Stomach (tissue), 9 donors: ENCODE measurements around the gene SERPINI2. TPM values are rescaled to one million over a fixed set of nuclear protein-coding genes. Genes with fewer than 3 reads are reported as not detected.

Experiments
- DNase-seq, 2 donors: peaks; one replicate each; pipeline versions ENCODE4 v3.0.0 to v3.0.0-alpha.2; 2013 to 2019
- H3K27ac ChIP-seq, 5 donors: fragments of 200-600 bp in 4 of 5; sonication (generic) in 4 of 5; one replicate each; pipeline ENCODE4 v1.5.1; 2013 to 2019; ENCODE audit warnings: mild to moderate bottlenecking in 1 of 5, moderate library complexity in 1 of 5
- H3K27me3 ChIP-seq, 3 donors: fragments of 200-600 bp; sonication (generic); one replicate each; pipeline ENCODE4 v1.5.1; 2017 to 2019; ENCODE audit warnings: mixed run types in 1 of 3
- H3K36me3 ChIP-seq, 4 donors: fragments of 200-600 bp; sonication (generic); 1 replicate in 3 of 4; 2 replicates in 1 of 4; pipeline ENCODE4 v1.5.1; 2016 to 2019
- H3K4me1 ChIP-seq, 4 donors: fragments of 200-600 bp; sonication (generic); one replicate each; pipeline ENCODE4 v1.5.1; 2016 to 2019
- H3K4me3 ChIP-seq, 4 donors: fragments of 200-600 bp; sonication (generic) in 3 of 4; one replicate each; pipeline ENCODE4 v1.5.1; 2016 to 2019; ENCODE audit warnings: mild to moderate bottlenecking in 1 of 4
- H3K9me3 ChIP-seq, 4 donors: fragments of 200-600 bp; sonication (generic); one replicate each; pipeline ENCODE4 v1.5.1; 2016 to 2019
- CTCF ChIP-seq, 7 experiments: fragments of 450-650 bp in 4 of 7; fragments of 200-600 bp in 3 of 7; sonication (generic) in 3 of 7; IDR thresholded peaks; one replicate each; pipeline ENCODE4 v1.5.1; 2016 to 2019; ENCODE audit warnings: antibody characterized with exemption in 7 of 7, control low read depth in 2 of 7, mild to moderate bottlenecking in 1 of 7
- EP300 ChIP-seq: sonication (generic); formaldehyde crosslinking; IDR thresholded peaks from one replicate; pipeline ENCODE4 v1.6.1; 2017; ENCODE audit warnings: antibody characterized with exemption
- POLR2A ChIP-seq, 4 donors: fragments of 450-650 bp; IDR thresholded peaks; one replicate each; pipeline ENCODE4 v1.6.1; 2016; ENCODE audit warnings: antibody characterized with exemption in 4 of 4, control low read depth in 2 of 4, mild to moderate bottlenecking in 1 of 4, moderate library complexity in 1 of 4
- POLR2AphosphoS5 ChIP-seq, 3 donors: sonication (generic); formaldehyde crosslinking; IDR thresholded peaks; one replicate each; pipeline ENCODE4 v1.6.1; 2016; ENCODE audit warnings: antibody characterized with exemption in 3 of 3
- WGBS, 5 donors: extraction: QIAGEN DNeasy Blood & Tissue Kit in 3 of 5; methylation state at CpG; one replicate each; pipeline versions ENCODE4 v1.1.5 to v1.1.7; 2013 to 2018; 5-methylcytosine and 5-hydroxymethylcytosine counted together
- intact Hi-C: fragments of 100-400 bp; cut with DNase I; formaldehyde crosslinking; loops from one replicate; pipeline ENCODE4 v1.15.1; 2023; ENCODE audit warnings: low total_unique reads
- polyA plus RNA-seq, 3 donors: library from polyadenylated mRNA; stranded (reverse); fragments of 200-250 nt; gene quantifications; one replicate each; pipeline ENCODE4 v1.2.3, GENCODE V29; 2013
- total RNA-seq, 5 donors: library from RNA; depleted of rRNA; stranded (reverse); fragments of >200 nt; gene quantifications; one replicate each; pipeline versions ENCODE4 v1.1.0 to v1.2.3, GENCODE V29; 2014 to 2016
- donor health status: healthy with polysubstance abuse.
- donor health status: Bipolar disorder and iron deficiency.
- donor health status: healthy.

SERPINI2 gene
- total and polyA plus RNA-seq, 8 donors = 1.1 to 1.3 (median 1.1) TPM; not detected in 5

- no peaks in the 10 kb centered on the region for H3K27me3 ChIP-seq
- no peak for DNase-seq
- 52 to 87% (median 75%) methylated on average over 2 of the region's 2 CpGs for WGBS, 5 donors
- intact Hi-C loops = no loop called here
- no peaks in the 10 kb centered on the region for H3K36me3 ChIP-seq
- no peak for TF ChIP-seq POLR2A (IDR thresholded peaks at IDR 0.05)
- no peak for TF ChIP-seq EP300
- TF ChIP-seq POLR2AphosphoS5 (IDR thresholded peaks at IDR 0.05) = no peak
- TF ChIP-seq CTCF (IDR thresholded peaks at IDR 0.05) = no peak
- no peak overlapping the region for H3K4me3 ChIP-seq
- H3K4me1 ChIP-seq = no peaks in the 10 kb centered on the region
- no peak overlapping the region for H3K27ac ChIP-seq
- no peaks in the 10 kb centered on the region for H3K9me3 ChIP-seq
These were observed 28.6 kb upstream of the SERPINI2 start for GRCh38 chr3:167502401-167502800.

GRCh38 chr3:167501941-167502340, 28.1 kb upstream of the SERPINI2 start:
- TF ChIP-seq POLR2AphosphoS5 (IDR thresholded peaks at IDR 0.05) (no peak), EP300 (no peak), POLR2A (IDR thresholded peaks at IDR 0.05) (no peak), CTCF (IDR thresholded peaks at IDR 0.05) (no peak)
- WGBS, 5 donors = 62 to 83% (median 68%) methylated on average over 3 of the region's 3 CpGs
- H3K36me3 ChIP-seq = no peaks in the 10 kb centered on the region
- H3K27ac ChIP-seq = no peak overlapping the region
- no peaks in the 10 kb centered on the region for H3K27me3 ChIP-seq
- no peak overlapping the region for H3K4me3 ChIP-seq
- H3K9me3 ChIP-seq = no peaks in the 10 kb centered on the region
- intact Hi-C loops = no loop called here
- DNase-seq = no peak
- H3K4me1 ChIP-seq = no peaks in the 10 kb centered on the region

GRCh38 chr3:167497903-167498302, 24.1 kb upstream of the SERPINI2 start:
- intact Hi-C loops = no loop called here
- 87 to 97% (median 91%) methylated on average over 7 of the region's 7 CpGs for WGBS, 5 donors

GRCh38 chr3:167493244-167493643, 19.4 kb upstream of the SERPINI2 start:
- no peak for DNase-seq
- no peaks in the 10 kb centered on the region for H3K27me3 ChIP-seq
- no peak overlapping the region for H3K27ac ChIP-seq
- no peaks in the 10 kb centered on the region for H3K9me3 ChIP-seq
- no peak overlapping the region for H3K4me3 ChIP-seq
- TF ChIP-seq POLR2A (IDR thresholded peaks at IDR 0.05) (no peak), EP300 (no peak)
- WGBS, 5 donors = 51 to 70% (median 59%) methylated on average over 3 of the region's 3 CpGs
- no peaks in the 10 kb centered on the region for H3K4me1 ChIP-seq
- intact Hi-C loops = no loop called here
- H3K36me3 ChIP-seq = no peaks in the 10 kb centered on the region

More at GRCh38 chr3:167497903-167498302, 24.1 kb upstream of the SERPINI2 start:
- Histone ChIP-seq H3K4me3 (no peak overlapping the region), H3K9me3 (no peaks in the 10 kb centered on the region), H3K27me3 (no peaks in the 10 kb centered on the region), H3K36me3 (no peaks in the 10 kb centered on the region), H3K4me1 (no peaks in the 10 kb centered on the region), H3K27ac (no peak overlapping the region)
- DNase-seq = no peak
- TF ChIP-seq EP300 (no peak), POLR2AphosphoS5 (IDR thresholded peaks at IDR 0.05) (no peak), POLR2A (IDR thresholded peaks at IDR 0.05) (no peak), CTCF (IDR thresholded peaks at IDR 0.05) (no peak)

- Histone ChIP-seq H3K27ac (no peak overlapping the region), H3K27me3 (no peaks in the 10 kb centered on the region), H3K4me1 (no peaks in the 10 kb centered on the region), H3K9me3 (no peaks in the 10 kb centered on the region), H3K4me3 (no peak overlapping the region), H3K36me3 (no peaks in the 10 kb centered on the region)
- intact Hi-C loops = no loop called here
- no peak for TF ChIP-seq POLR2A (IDR thresholded peaks at IDR 0.05)
- TF ChIP-seq POLR2AphosphoS5 (IDR thresholded peaks at IDR 0.05) = no peak
- no peak for TF ChIP-seq EP300
- TF ChIP-seq CTCF (IDR thresholded peaks at IDR 0.05) = no peak
- DNase-seq = no peak
These were observed 17.8 kb upstream of the SERPINI2 start for GRCh38 chr3:167491621-167492020.
